Measurements from ENCODE around the gene CABYR.
"Not testable (repeated sequence)": the region's sequence is repeated elsewhere in the genome, so short reads cannot be mapped to it uniquely, and the experiment has no call there.

Gene CABYR

DNA sequence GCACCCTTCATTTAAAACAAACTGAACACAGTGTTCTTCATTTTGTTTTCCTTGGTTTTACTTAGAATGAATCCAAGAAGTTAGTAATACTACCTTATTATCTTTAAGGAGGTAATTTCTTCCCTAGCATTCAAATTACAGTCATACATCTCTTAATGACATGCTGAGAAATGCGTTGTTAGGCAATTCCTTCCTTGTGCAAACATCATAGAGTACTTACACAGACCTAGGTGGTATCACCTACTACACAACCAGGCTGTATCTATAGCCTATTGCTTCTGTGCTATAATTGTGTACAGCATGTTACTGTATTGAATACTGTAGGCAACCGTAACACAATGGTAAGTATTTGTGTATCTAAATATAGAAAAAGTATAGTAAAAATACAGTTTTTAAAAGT is 8.4 kb upstream of the CABYR start:
- DNase-seq = no peak

DNA sequence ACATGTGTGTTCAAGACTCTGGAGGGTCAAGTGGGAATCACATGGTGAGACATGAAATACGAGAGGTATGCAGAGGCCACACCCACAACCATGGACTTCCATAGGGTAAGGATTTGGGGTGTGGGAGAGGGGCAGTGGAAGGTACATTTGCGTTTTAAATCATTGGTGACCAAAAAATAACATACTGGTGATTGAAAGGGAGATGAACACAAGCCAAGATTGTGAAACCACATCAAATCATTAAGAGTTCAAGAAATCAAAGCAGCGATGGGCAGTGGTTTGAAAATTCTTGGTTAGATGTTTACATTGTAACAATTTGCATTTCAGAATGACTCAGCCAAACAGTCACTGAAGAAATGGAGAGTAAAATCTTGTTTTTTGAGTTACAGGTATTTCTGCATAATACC is 1.9 kb upstream of the CABYR start:
- DNase-seq = peak in 1 of 2 experiments; percentile 4

DNA sequence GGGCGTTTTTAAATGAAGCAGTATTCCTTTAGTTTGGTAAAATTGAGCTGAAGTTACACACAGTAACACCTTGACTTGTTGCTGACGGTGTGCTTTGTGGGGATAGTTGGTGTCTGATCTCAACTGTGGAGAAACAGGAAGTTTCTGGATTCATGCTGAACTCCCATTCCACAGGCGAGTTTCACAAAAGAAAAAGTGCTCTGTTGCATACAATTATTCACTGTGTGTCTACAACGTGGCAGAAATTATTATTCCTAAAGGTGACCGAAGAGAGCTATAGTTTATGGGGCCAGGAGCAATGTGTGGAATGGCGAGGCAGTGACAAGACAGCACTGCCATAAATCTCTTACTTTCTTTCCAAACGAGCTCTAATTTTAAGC is 463 bp upstream of the CABYR start:
- DNase-seq = no peak

DNA sequence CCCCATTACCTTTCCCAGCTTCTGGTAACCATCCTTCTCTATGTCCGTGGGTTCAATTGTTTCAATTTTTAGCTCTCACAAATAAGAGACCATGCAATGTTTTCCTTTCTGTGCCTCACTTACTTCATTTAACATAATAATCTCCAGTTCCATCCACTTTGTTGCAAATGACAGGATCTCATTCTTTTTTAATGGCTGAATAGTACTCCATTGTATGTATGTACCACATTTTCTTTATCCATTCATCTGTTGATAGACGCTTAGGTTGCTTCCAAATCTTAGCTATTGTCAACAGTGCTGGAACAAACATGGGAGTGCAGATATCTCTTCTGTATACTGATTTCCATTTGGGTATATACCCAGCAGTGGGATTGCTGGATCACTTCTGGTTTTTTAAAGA is 1.8 kb downstream of the CABYR start:
- no peak for DNase-seq

DNA sequence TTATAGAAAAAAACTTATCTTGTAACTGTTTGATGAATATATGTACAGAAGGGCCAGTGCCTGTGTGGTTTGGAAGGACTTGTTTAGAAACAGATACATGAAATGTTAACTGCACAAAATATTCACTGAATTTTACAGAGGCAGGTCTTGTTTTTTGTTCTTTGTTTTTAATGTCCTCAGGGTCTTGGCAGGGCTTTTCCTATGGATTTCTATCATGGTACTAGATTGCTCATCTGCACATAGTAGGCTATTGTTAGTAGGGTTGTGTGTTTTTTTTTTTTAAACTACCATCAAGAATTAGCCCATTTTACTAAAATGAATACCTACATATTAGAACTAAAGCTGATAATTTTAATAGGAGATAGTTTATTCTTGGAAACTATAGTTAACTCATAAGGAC is 3.5 kb downstream of the CABYR start:
- no peak for DNase-seq

GRCh38 chr18:24149591-24149990 is 10.7 kb downstream of the CABYR start:
- not testable (repeated sequence) for DNase-seq

GRCh38 chr18:24153397-24153796 is 14.5 kb downstream of the CABYR start:
- DNase-seq = no peak

- DNase-seq = no peak
Measured at GRCh38 chr18:24157855-24158254, 19.0 kb downstream of the CABYR start.

GRCh38 chr18:24160086-24160485 is 21.2 kb downstream of the CABYR start:
- no peak for DNase-seq

DNA sequence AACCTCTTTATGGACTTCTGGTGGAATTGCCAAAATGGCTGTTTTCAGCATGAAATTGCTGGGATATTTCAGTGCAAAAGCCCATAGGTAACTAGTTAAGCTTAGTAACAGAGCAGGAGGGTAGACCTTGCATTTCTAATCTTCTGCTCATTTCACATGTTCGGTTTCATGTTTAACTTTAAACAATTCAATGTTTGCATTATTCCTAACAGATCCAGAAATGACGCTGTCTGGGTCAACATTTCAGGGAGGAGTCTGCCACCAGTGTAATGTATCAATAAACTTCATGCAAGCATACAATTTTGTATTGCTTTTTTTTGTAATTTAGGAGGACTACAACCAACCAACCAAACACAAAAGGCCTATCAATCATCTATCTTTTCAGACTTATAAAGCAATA is 22.4 kb downstream of the CABYR start:
- no peak for DNase-seq

DNA sequence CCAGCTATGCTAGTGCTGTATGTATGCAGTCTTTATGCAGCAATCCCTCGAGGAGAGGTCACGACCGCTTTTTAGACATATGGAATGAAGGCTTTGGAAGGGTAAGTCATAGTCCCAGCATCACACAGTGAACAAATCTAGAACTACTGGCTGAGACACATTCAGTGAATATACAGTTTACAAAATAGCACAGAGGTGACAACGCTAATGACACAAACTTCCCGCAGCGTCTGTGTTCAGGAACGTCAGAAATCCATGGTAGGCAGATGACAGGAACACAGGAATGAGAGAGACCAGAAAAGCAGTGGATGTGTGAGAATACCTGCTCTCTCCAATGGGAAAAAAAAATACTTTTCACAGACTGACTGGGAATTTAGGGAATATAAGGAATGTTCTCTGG is 29.6 kb downstream of the CABYR start:
- no peak for DNase-seq

DNA sequence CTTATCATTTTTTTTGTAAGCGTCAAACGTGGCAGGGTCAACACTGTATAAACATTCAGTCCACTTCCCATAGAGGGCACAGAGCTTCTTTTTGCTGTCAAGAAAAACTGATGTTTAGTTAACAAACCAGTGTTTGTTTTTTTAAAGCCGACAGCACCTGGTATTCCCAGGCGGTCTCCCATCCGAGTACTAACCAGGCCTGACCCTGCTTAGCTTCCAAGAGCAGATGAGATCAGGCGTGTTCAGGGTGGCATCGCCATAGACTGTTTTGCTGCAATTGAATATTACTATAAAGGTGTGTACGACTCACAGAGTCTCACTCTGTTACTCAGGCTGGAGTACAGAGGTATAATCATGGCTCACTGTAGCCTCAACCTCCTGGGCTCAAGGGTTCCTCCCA is 31.5 kb downstream of the CABYR start:
- DNase-seq = no peak

DNA sequence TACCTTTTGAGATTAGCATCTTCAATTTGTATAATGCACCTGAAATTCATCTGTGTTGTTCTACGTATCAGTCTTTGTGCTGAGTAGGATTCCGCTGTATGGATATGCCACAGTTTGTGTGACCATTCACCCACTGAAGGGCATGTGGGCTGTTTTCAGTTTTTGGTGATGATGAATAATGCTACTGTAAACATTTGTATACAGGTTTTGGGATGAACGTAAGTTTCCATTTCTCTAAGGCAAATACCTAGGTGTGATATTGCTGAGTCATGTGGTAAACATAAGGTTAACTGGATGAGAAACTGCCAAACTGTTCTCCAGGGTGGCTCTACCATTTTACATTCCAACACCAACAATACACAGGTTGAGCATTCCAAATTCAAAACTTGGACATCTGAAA is 35.1 kb downstream of the CABYR start:
- DNase-seq = no peak

GRCh38 chr18:24176727-24177416 is 38.0 kb downstream of the CABYR start:
- DNase-seq = peak; percentile 17 to 34

DNA sequence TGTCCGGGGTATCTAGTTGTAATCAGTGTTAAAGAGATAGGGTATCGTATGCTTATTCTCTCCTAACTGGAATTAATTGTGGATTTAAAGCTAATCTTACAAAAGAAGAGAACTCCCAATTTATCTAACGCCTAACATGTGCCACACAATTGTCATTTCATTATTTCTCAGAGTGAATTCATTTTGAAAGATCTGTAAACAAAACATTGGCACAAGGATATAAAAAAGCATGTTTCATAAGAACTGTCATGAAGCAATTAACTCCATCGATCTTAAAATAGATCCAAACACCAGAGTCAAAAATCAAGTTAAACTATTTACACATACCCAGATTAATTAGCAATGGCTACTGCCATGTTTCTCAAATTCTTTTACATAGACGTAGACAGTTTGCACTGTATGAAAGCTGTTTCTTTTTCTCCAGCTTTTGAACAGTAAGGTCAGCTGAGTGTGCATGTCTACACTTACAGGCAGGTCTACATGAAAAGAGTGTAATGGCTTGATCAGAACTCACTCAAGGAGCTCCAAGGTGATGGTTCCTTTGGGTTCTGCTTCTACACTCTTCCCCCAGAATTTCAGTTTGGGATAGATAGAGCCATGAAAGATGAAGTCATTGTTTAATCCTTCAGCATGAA is 38.8 kb downstream of the CABYR start:
- DNase-seq = no peak

DNA sequence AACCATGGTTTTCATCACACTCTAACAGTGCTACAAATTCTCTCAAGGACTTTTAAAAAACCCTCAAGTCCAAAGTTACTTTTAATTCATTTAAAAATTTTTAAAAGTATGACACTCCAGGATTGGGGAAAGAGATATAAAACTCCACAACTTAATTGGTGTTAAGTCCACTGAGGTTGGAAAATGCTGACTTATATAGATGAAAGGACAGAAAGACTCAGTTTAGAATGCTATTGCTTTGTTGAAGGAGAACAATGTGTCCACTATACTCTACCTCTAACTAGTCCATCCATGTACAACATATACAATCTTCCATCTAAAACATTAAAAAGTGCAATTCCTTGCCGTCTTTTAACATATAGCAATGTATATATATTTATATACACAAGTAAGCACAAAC is 41.2 kb downstream of the CABYR start:
- no peak for DNase-seq

GRCh38 chr18:24181806-24182205 is 42.9 kb downstream of the CABYR start:
- DNase-seq = no peak

- no peak for DNase-seq
Measured at GRCh38 chr18:24185805-24186204, 46.9 kb downstream of the CABYR start.

- DNase-seq = no peak
Measured at GRCh38 chr18:24187049-24187448, 48.2 kb downstream of the CABYR start.

GRCh38 chr18:24187689-24188088 is 48.8 kb downstream of the CABYR start:
- no peak for DNase-seq

GRCh38 chr18:24188120-24188519 is 49.3 kb downstream of the CABYR start:
- no peak for DNase-seq

DNA sequence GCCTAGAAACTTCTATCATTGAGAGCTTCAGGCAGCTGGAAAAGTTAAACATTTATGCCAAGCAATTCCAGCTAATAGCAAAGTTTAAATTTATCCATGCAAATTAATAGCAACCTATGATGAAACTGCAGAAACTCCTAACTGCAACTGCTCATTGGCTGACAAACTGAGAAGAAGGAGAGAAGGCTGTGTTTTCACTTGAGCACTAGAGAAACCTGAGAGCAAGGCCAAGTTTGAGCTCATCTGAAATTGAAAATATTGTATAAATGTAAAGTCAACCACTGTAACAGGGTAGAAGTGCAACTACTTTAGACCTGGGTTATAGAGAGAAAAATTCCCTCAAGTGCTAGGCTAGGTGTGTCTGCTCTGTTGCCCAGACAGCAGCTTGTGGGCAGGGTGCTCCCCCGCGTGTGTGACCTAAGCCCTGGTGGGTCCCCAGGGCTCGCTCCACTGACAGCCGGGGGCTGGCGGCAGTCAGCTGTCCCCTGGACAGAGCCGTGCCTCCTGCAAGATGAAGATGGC is 50.2 kb downstream of the CABYR start:
- DNase-seq = no peak

- DNase-seq = no peak
Measured at GRCh38 chr18:24189664-24190346, 50.9 kb downstream of the CABYR start.

- no peak for DNase-seq
Measured at GRCh38 chr18:24190590-24190989, 51.7 kb downstream of the CABYR start.
